ENCODE data around the gene ANKRD29.
"Not testable (repeated sequence)": the region's sequence is repeated elsewhere in the genome, so short reads cannot be mapped to it uniquely, and the experiment has no call there.

The ANKRD29 gene

DNA sequence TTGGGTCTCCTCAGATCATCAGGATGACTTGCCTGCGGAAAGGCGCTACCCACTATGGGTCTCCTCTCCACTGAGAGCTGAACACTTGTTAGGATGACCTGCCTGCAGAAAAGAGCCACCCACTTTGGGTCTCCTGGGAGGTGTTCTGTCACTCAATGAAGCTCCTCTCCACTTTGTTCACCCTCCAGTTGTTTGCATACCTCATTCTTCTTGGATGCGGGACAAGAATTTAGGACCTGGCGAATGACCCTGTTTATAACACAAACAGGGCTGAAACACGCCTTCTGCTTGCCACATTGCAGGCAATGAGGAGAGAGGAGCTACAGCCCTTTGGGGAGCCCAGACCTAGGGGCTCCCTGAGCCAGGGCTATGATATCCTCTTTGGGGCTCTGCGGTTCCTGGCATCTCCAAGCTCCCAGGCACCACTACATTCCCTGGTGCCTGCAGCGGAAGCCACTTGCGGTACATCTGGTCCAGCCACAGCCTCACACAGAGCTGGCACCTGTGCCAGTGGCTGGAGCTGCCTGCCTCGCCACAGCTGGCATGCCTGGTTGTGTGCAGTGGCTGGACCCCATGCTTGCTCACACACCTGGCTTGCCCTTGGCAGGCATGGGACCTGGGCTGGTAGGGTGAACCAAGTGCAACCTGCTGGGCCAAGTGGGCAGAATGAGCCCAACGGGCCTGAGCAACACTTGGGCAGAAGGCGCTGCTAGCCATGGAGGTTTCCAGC is 20.6 kb downstream of the ANKRD29 start:
- no peak for ATAC-seq

DNA sequence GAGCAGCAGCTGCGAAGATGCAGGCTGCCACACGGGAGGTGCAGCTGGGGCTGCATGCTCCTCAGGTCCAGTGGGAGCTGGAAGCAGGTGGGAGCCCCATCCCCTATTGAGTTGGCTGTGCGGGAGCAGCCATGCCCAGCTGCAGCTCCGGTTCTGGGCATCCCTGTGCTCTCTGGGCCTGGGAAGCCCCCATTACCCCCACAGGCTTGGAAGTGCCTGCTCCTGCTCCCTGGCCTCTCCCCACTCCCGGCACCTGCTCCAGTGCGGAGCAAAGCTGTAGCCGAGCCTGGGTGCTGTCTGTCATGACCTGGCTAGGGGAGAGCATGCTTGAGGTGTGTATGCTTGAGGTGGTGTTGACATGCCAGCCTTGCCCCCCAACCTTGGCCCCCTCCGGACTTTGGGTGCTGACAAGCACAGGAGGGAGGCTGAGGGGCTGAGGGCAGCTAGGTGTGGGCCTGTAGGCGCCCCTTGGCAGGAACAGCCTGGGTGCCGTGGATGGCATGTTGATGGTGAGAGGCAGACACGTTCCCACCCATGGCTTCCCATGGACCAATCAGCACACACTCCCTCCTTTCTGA is 21.5 kb downstream of the ANKRD29 start:
- ATAC-seq, result no peak

DNA sequence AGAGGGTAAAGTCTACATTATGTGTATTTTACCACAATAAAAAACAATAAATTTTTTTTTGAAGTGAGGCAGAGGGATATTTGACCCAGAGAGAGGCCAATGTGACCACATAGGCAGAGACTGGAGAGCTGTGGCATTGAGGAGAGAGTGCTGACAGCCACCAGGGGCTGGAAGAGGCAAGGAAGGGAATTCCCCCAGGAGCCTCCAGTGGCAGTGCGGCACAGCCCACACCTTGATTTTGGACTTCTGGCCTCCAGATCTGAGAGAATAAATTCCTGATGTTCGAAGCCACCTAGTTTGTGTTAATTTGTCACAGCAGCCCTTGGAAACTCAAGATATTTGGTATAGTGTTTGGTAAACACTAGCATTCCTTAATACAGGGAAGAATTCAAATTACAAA is 22.7 kb downstream of the ANKRD29 start:
- ATAC-seq, result no peak

DNA sequence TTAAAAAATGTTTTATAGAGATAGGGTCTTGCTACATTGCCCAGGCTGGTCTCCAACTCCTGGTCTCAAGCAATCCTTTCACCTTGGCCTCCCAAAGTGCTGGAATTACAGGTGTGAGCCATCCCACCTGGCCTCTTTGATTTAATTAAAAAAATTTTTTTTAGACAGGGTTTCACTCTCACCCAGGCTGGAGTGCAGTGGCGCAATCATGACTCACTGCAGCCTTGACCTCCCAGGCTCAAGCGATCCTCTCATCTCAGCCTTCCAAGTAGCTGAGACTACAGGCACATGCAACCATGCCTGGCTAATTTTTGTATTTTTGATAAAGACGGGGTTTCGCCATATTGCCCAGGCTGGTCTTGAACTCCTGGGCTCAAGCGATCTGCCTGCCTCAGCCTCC is 26.3 kb downstream of the ANKRD29 start:
- not testable (repeated sequence) for ATAC-seq

DNA sequence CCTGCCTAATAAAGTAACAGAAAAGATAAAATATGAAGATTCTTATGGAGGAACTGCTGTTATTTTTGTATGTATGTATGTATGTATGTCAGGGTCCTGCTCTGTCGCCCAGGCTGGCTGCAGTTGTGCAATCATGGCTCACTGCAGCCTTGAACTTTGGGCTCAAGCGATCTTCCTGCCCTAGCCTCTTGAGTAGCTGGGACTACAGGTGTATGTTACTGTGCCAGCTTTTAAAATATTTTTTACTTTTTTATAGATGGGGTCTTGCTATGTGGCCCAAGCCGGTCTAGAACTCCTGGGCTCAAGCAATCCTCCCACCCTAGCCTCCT is 26.7 kb downstream of the ANKRD29 start:
- no peak for ATAC-seq

DNA sequence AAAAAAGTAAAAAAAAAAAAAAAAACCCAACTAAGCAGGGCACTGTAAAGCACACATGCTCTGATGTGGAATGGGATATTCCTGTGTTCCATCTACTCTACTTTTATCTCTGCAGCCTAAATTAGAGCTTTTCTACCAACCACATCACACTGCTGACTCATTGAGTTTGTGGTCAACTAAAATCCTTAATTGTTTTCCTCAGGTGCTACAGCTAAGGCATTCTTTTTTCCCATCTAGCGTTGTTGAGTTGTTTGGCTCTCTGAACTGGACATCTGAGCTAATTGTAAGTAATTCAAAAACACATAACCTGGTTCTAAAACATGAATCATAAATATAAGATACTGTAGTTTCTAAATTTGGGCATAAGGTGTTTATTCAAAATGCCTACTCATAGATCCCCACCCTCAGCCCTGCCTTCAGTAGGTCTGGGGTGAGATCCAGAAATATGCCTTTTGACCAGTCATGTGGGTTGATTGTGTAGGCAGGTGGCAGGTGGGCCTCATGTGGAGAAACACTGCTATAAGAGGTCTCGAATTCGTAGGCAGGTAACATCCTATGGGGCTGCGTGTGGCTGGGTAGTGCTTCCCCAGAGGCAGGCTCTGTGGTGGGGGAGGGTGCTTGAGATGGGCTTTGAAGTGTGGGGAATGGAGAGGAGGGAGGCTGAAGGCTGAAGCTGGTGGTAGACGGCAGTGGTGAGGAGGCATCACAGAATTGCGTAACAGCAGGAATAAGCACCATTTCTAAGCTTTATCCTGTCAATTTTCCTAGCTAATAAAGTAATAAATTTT is 27.2 kb downstream of the ANKRD29 start:
- no peak for ATAC-seq

DNA sequence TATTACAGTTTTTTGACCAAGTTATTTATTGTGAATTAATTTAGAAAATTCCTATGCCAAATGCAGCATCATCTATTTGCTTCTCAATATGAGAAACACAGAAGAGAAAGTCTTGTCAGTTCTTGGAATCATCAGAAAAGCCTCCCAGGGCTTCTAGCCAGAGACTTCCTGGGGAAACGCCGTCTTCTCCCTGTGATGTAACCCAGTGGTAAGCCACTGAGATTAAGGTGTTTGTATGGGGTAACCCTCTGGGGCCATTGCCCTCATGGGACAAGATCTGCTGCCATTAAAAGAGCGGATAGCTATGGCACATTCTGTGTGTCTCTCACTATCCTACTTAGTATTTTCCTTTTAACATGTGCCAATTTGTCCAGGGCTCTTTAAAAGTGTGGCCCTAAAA is 28.0 kb downstream of the ANKRD29 start:
- ATAC-seq, result no peak

DNA sequence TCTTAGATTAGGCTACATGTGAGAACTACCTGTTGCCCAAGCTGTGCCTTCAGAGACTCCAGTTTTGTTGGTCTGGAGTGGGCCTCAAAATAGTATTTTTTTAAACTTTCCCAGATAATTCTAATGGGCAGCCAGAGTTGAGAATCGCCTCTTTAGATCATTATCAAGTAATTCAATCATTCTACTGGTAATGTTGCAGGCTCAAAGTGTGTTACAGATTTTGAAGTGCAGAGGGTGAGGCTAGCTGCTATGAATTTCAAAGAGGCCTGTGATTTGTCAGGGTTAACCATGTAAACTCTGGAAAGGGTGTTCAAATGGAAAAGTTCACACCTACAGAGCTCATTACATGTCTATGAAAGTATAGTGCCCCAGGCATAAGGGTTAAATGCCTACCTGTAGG is 30.1 kb downstream of the ANKRD29 start:
- ATAC-seq, result no peak

DNA sequence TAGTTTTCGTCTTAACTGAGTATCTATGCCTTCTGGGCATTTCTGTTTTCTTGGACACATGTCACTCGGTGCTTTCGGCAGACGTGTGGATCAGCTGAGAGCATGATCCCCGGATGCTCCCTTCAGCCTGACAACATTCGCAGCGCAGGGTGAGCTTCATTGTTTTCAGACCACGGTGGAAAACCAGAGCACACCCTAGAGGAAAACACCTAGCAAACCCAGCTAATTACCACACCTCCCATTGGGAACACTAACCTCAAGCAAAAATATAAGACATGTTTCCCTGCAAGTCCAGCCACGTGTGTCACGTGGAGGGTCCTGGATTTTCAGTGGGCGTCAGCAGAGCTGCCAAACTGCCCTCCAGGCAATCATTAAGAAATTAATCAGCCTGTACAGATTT is 31.0 kb downstream of the ANKRD29 start:
- no peak for ATAC-seq

DNA sequence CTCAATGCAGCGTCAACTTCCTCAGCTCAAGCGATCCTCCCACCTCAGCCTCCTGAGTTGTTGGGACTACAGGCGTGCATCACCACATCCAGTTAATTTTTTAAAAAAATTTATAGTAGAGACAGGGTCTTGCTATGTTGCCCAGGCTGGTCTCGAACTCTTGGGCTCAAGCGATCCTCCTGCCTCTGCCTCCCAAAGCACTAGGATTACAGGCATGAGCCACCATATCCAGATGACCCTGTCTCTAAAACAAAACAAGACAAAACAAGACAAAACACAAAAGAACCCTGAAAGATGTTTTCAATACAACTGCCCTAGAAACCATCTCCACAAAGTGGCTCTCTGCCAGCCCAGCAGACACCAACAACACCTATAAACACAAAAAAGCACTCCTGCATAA is 31.4 kb downstream of the ANKRD29 start:
- no peak for ATAC-seq

DNA sequence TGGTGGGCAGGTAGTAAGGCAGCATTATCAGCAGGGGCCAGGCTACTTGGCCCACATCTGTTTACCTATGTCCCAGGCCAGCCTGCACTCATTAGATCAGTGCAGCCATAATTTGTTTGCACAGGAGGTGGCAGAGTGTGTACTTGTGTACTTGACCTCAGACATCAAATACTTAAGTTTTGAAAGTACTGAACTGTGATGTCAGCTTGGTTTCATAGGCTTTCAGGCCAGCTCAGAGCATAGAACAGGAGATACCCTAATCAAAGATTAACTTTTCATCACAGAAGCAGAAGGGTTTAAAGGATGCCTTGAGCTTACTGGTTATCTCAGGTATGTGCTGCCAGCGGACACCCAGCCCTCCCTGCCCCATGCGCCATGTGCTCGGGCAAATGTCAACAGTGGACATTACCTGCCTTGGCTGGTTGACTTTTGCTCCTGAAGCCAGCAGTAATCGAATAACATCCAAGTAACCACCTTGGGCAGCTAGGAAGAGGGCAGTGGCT is 33.2 kb downstream of the ANKRD29 start:
- no peak for ATAC-seq

DNA sequence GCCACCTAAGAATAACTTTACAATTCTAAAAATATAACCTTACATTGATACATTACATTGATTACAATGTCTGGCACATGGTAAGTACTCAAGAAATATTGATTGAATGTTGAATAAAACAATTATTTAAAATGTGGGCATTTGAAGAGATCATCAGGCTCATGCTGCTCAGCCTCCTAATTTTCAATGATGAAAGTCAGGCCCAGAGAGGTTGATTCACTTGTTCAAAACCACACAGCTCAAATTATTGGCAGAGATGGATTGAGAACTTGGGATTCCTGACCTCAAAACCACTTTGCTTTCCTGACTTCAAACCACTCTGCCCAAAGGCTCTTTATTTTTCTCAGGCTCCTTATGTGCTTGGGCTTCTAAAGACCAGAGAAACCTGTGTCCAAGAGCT is 34.7 kb downstream of the ANKRD29 start:
- no peak for ATAC-seq

DNA sequence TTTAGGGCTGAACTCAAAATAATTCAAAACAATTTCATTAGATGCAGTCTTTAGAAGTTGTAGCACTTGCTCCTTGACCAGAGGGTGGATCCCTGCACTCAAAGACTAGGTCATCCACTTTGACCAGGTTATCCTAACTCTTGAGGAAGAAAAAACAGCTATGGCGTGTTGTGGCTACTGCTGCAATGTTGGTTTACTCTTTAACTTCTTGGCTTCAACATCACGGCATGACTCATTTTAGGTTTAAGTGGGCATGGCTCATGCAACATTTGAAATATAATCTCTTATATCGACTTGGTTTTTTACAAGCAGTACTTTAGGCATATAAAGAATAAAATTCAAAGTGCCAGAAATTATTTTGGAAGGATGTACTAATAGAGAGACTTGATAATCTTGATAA is 35.4 kb downstream of the ANKRD29 start:
- ATAC-seq, result no peak

DNA sequence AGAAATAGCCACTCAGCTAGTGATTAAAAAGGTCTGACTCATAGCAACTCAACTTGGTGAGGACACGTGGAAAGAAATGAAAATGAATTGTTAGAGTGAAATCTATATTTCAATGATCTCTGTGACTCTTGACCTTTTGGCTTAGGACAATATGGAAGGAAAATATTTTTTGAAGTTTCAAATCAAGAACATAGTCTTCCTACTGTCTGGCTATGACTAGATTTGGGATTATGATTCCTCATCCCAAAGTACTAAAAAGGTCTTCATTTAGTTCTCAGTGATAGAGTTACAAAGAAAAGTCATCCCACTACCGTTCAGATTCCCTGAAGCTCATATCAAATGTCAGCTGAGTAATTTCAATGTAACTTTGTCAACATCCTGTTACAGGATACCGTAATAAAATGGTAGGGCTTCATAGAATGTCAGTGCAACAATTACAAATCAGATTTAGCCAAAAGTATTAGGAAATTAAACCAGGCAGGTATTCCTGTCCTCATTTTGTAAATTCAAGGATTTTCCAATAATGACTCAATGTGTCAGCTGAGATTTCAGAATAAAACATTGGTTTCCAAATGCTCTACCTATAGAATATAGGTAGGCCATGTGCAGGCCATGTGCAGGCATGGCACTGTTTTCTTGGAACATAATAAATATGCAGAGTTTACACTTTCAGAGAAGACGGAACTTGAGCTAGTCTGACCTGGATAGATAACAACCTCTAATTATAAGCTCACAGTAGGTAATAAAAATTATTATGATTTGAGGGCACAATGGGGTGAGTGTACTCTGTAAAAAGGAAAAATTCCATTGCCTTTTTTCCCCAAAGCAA is 36.0 kb downstream of the ANKRD29 start:
- no peak for ATAC-seq

DNA sequence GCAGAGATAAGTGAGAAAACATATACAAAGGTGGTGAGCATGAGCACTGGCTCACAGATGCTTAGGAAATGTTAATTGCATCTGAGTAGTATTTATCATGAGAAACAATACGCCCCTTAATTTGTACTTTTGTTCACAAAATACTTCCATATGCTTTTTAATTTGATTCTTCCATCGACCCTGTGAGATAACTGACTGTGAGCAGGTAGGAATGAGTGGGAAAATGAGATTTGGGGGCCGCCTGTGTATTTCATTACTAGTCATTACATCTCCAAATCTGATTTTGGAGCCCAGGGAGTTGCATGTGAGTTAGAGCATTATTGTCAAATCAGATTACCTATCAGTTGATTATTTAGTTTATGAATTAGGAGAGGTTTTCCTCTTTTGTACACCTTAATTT is 39.7 kb downstream of the ANKRD29 start:
- no peak for ATAC-seq

DNA sequence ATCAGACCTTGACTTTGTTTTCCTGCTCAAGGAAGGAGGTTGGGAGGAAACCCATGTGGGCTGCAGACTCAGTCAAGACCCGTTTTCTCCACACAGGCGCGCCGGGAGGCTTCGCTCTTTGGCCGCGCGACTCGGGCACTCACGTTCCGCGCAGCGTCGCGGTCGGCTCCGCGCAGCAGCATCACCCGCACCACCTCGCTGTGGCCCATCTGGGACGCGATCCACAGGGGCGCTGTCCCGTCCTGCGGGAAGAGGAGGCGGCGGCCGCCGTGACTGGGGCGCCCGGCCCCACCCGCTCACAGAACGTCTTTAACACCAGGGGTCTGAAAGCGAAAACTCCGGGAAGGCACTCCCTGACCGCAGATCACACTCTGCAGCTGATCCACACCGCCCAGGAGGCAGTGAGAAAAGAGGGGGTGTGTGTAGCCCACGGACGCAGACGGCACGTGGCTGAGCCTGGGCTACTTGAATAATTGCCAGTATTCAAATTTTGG is 43.3 kb downstream of the ANKRD29 start:
- ATAC-seq, result peak; percentile 38 to 51

DNA sequence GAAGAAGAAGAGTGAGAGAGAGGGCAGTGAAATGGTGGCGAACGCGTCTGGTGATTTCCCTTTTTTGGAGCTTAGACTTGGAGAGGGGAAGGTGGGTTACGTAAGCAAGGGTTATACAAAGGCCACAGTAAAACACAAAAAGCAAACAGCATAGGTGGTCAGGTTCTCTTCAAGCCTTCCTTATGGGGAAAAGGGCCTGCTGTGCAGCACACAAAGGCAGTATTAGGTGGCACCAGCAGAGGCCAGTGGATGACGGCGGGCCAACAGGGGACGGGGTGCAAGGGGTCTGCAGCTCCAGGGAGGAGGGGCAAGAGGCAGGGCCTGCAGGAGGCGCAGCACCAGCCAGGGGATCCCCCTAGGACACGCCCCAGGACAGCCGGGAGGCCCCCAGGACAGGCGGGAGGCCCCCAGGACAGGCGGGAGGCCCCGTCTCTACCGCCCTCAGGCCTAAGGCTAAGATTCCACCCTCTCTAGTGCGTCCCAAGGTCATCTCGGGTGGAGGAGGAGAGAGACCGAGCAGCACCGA is 43.8 kb downstream of the ANKRD29 start:
- peak; percentile 9 to 25 for ATAC-seq

DNA sequence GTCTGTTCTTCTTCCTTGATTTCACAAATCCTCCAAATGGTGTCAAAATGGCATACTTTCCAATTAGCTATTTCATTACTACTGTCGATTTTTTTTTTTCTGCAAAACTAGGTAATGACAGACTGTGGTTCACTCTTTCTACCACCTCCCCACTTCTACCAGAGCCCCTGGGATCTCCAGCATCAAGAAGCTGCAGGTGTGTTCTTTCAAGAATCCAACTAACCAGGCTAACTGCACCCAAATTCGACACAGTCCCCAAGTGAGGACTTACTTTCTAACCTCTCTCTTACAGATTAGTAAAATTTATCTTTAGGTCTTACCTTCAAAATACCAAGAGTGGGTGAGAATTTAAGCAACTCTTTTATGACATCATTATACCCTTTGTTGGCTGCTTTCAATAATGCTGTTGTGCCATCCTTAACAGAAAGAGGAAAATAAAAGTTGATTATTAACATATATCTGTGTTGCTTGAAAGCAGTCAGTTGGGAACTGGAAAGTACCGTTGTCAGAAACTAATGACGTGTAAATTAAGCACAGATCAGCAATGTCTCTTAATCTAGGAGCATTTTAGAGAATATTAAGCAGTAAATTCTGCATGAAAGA is 45.2 kb downstream of the ANKRD29 start:
- ATAC-seq, result no peak

DNA sequence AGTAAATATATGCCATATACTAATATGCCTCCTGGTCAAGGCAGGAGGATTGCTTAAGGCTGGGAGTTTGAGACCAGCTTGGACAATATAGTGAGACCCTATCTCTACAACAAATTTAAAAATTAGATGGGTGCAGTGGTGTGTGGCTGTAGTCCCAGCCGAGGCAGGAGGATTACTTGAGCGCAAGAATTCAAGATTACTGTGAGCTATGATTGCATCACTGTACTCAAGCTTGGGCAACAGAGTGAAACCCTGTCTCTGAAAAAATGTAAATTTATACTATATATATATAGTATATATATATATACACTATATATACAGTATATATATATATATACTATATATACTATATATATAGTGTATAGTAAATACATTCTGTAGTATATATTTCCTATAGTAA is 46.5 kb downstream of the ANKRD29 start:
- no peak for ATAC-seq

DNA sequence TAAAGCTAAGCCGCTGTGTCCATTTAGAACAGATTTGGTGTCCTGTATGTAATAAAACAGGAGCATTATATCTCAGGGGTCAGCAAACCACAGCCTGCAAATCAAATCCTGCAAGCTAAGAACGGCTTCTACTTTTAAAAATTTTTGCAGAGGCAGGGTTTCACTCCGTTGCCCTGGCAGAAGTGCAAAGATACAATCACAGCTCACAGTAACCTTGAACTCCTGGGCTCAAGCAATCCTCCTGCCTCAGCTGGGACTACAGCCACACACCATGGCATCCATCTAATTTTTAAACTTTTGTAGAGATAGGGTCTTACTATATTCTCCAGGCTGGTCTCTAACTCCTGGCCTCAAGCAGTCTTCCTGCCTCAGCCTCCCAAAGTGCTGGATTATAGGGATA is 47.8 kb downstream of the ANKRD29 start:
- no peak for ATAC-seq

DNA sequence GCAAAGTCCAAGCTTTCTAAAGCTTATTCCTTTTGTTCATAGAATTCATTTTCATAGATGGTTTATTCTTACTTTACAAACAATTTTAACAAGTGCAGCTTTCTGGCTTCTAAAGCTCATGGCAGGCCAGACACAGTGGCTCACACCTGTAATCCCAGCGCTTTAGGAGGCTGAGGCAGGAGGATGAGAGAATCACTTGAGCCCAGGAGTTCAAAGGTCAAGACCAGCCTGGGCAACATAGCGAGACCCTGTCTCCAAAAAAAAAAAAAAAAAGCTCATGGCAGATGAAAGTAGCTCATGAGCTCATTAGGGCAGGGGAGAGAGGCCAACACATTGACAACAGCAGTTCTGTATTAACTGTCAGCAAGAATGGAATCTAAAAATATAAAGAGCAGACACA is 48.3 kb downstream of the ANKRD29 start:
- no peak for ATAC-seq

DNA sequence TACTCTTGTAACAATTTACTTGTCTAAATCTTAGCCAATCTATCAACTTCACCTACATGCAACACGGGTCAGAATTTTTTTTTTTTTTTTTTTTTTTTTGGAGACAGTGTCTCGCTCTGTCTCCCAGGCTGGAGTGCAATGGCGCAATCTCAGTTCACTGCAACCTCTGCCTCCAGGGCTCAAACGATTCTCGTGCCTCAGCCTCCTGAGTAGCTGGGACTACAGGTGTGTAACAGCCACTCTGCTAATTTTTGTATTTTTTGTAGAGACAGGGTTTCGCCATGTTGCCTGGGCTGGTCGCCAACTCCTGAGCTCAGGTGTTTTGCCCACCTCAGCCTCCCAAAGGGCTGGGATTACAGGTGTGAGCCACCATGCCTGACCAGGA is 49.6 kb downstream of the ANKRD29 start:
- ATAC-seq, result not testable (repeated sequence)
